Endometrium (tissue), 2 donors: ENCODE results near the gene HIGD1C.
"Not testable (repeated sequence)": the region's sequence is repeated elsewhere in the genome, so short reads cannot be mapped to it uniquely, and the experiment has no call there.

Experiments used
- FAIRE-seq: peaks from 2 replicates; lab custom pipeline; 2012; peaks lifted over from hg19 to GRCh38; lab: Jason Lieb, UNC
- donor health status: control.
- donor health status: control.

HIGD1C gene

GRCh38 chr12:50952510-50952909 lies at the start of gene HIGD1C:
HIGD1C (plus strand) TSS chr12:50952544; CDS start chr12:50953999, 1,455 bp downstream.
- no peak for FAIRE-seq

- not testable (repeated sequence) for FAIRE-seq
Measured at GRCh38 chr12:50908479-50908878, 43.9 kb upstream of the HIGD1C start.

GRCh38 chr12:50912361-50912760 lies 40.0 kb upstream of the HIGD1C start:
- FAIRE-seq = not testable (repeated sequence)

GRCh38 chr12:50913224-50913623 lies 39.1 kb upstream of the HIGD1C start:
- no peak for FAIRE-seq

GRCh38 chr12:50914872-50915484 lies 37.4 kb upstream of the HIGD1C start:
- no peak for FAIRE-seq

- FAIRE-seq = no peak
Measured at GRCh38 chr12:50916292-50916691, 36.1 kb upstream of the HIGD1C start.

GRCh38 chr12:50918584-50919316 lies 33.6 kb upstream of the HIGD1C start:
- no peak for FAIRE-seq

- FAIRE-seq = peak; percentile 60
Measured at GRCh38 chr12:50922820-50923219, 29.5 kb upstream of the HIGD1C start.

GRCh38 chr12:50923361-50924130 lies 28.8 kb upstream of the HIGD1C start:
- FAIRE-seq = no peak

GRCh38 chr12:50924131-50924438 lies 28.3 kb upstream of the HIGD1C start:
- no peak for FAIRE-seq

GRCh38 chr12:50924439-50925341 lies 27.7 kb upstream of the HIGD1C start:
- peak; percentile 86 for FAIRE-seq

- no peak for FAIRE-seq
Measured at GRCh38 chr12:50925342-50925651, 27.0 kb upstream of the HIGD1C start.

- no peak for FAIRE-seq
Measured at GRCh38 chr12:50925920-50926319, 26.4 kb upstream of the HIGD1C start.

GRCh38 chr12:50926415-50926814 lies 25.9 kb upstream of the HIGD1C start:
- FAIRE-seq = no peak

- not testable (repeated sequence) for FAIRE-seq
Measured at GRCh38 chr12:50926932-50927331, 25.4 kb upstream of the HIGD1C start.

- FAIRE-seq = no peak
Measured at GRCh38 chr12:50927356-50927755, 25.0 kb upstream of the HIGD1C start.

- no peak for FAIRE-seq
Measured at GRCh38 chr12:50927766-50928224, 24.5 kb upstream of the HIGD1C start.

GRCh38 chr12:50928392-50928791 lies 24.0 kb upstream of the HIGD1C start:
- FAIRE-seq = no peak

GRCh38 chr12:50929831-50930230 lies 22.5 kb upstream of the HIGD1C start:
- no peak for FAIRE-seq

- FAIRE-seq = not testable (repeated sequence)
Measured at GRCh38 chr12:50930477-50930876, 21.9 kb upstream of the HIGD1C start.

GRCh38 chr12:50932787-50933280 lies 19.5 kb upstream of the HIGD1C start:
- no peak for FAIRE-seq
